Fibroblast of lung (primary cell): Measurements from ENCODE around the gene YPEL3.

ENCODE experiments used
- CTCF ChIP-seq, 2 donors: IDR thresholded peaks in 1 of 2; conservative IDR thresholded peaks in 1 of 2; 1 replicate in 1 of 2; 2 replicates in 1 of 2; pipeline ENCODE4 v1.5.1; 2011 to 2012; ENCODE audit warnings: low read length in 2 of 2, control low read depth in 1 of 2, inconsistent platforms in 1 of 2, low read depth in 1 of 2, mild to moderate bottlenecking in 1 of 2
- EZH2 ChIP-seq: IDR thresholded peaks from 2 replicates; pipeline ENCODE4 v1.5.1; 2012; ENCODE audit warnings: low read length, control low read depth, mild to moderate bottlenecking; ENCODE audit errors: missing control alignments

DNA sequence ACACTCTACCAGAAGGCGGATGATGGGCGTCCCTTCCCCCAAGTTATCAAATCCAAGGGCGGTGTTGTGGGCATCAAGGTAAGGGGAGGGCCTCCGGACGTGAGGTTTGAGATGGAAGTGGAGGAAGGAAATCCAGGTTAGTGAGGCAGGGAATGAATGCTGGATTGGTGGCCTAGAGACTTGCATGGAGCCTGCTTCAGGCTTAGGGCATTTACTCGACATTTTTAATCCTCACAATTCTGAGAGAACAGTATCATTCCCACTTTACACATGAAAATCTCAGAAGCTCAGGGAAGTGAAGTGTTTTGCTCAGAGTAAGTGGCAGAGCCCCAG lies 28.5 kb downstream of the YPEL3 start:
- TF ChIP-seq EZH2, result no peak
- TF ChIP-seq CTCF (conservative IDR thresholded peaks at IDR 0.05 in 1 of 2, IDR thresholded peaks at IDR 0.05 in 1 of 2; ENCODE audit: low read depth in 1 of 2, low read length in 2 of 2), result no peak
